Ovary (tissue), 9 donors: ENCODE data around the gene MST1R. TPM values are rescaled to one million over a fixed set of nuclear protein-coding genes. Genes with fewer than 3 reads are reported as not detected.

Experiments used
- DNase-seq, 5 donors: peaks; one replicate each; pipeline ENCODE4 v3.0.0-alpha.2; 2019 to 2020
- H3K27ac ChIP-seq, 2 donors: fragments of 200-600 bp; one replicate each; pipeline versions ENCODE4 v1.5.1 to v1.8.0; 2019 to 2022
- H3K27me3 ChIP-seq: fragments of 200-600 bp; one replicate; pipeline ENCODE4 v1.8.0; 2022
- H3K36me3 ChIP-seq: fragments of 200-600 bp; sonication (generic); one replicate; pipeline ENCODE4 v1.5.1; 2019
- H3K4me1 ChIP-seq: one replicate; pipeline ENCODE4 v1.8.1; 2013; ENCODE audit warnings: mild to moderate bottlenecking, moderate library complexity; ENCODE audit not compliant: insufficient read depth
- H3K4me3 ChIP-seq: fragments of 200-600 bp; sonication (generic); one replicate; pipeline ENCODE4 v1.5.1; 2017
- H3K9me3 ChIP-seq, 2 donors: fragments of 200-600 bp in 1 of 2; sonication (generic) in 1 of 2; one replicate each; pipeline versions ENCODE4 v1.5.1 to v1.8.1; 2013 to 2019; ENCODE audit warnings: mild to moderate bottlenecking in 1 of 2, moderate library complexity in 1 of 2
- EP300 ChIP-seq: sonication (generic); formaldehyde crosslinking; IDR thresholded peaks from one replicate; pipeline ENCODE4 v1.6.1; 2017; ENCODE audit warnings: antibody characterized with exemption
- POLR2A ChIP-seq: fragments of 450-650 bp; IDR thresholded peaks from one replicate; pipeline ENCODE4 v1.6.1; 2017; ENCODE audit warnings: antibody characterized with exemption, mild to moderate bottlenecking, moderate library complexity
- WGBS, 3 donors: extraction: QIAGEN DNeasy Blood & Tissue Kit in 1 of 3; methylation state at CpG; one replicate each; pipeline versions ENCODE4 v1.1.5 to v1.1.7; 2013 to 2017; 5-methylcytosine and 5-hydroxymethylcytosine counted together
- intact Hi-C, 4 donors: fragments of 100-400 bp; cut with DNase I; formaldehyde crosslinking; loops; one replicate each; pipeline versions ENCODE4 v1.11.0 to v1.15.1; 2022 to 2023
- polyA plus RNA-seq, 2 donors: library from polyadenylated mRNA; stranded (reverse); fragments of 200-250 nt in 1 of 2; fragments of 350-450 nt in 1 of 2; fragmentation: Illumina TruSeq in 1 of 2; extraction: RNeasy Lipid Tissue Mini Kit (QIAGEN cat#74804) in 1 of 2; gene quantifications; one replicate each; pipeline ENCODE4 v1.2.3, GENCODE V29; 2013 to 2014
- total RNA-seq, 7 donors: library from RNA; depleted of rRNA in 2 of 7; stranded (reverse); fragments of >200 nt in 2 of 7; fragmentation: NEBNext Ultra II Directional in 3 of 7; extraction: Animal tissue kit (Norgen Biotek cat#: 25700) in 3 of 7; gene quantifications; one replicate each; pipeline versions ENCODE4 v1.1.0 to v1.2.4, GENCODE V29; 2016 to 2023
- TF ChIP-seq, protein P1 (sequence below), 3 donors: fragments of 450-650 bp in 2 of 3; fragments of 200-600 bp in 1 of 3; IDR thresholded peaks; one replicate each; pipeline versions ENCODE4 v1.5.1 to v1.8.0; 2016 to 2022; ENCODE audit warnings: antibody characterized with exemption in 3 of 3, mild to moderate bottlenecking in 1 of 3
- donor health status: DM: no; HTN: no; CAD: no; lungs with moderate emphysema.
- donor health status: DM: no; HTN: no; CAD: no.
- donor health status: Bipolar disorder and iron deficiency.
- donor health status: DM: yes; HTN: yes; CAD: no.
- donor health status: DM: no; HTN: no; CAD: no.
- donor health status: DM: yes; HTN: yes; CAD: no.

MST1R gene
- total and polyA plus RNA-seq, 9 donors, result 0.98 to 2.2 (median 1.4) TPM

- Histone ChIP-seq H3K36me3 (no peaks in the 10 kb centered on the region), H3K4me1 (no peaks in the 10 kb centered on the region), H3K9me3 (no peaks in the 10 kb centered on the region), H3K4me3 (no peak overlapping the region), H3K27ac (no peak overlapping the region), H3K27me3 (no peaks in the 10 kb centered on the region)
- 79 to 90% (median 80%) methylated on average over 1 of the region's 1 CpG for WGBS, 3 donors
- no peak for DNase-seq
- TF ChIP-seq POLR2A (no peak), EP300 (no peak)
- TF ChIP-seq, protein P1, sequence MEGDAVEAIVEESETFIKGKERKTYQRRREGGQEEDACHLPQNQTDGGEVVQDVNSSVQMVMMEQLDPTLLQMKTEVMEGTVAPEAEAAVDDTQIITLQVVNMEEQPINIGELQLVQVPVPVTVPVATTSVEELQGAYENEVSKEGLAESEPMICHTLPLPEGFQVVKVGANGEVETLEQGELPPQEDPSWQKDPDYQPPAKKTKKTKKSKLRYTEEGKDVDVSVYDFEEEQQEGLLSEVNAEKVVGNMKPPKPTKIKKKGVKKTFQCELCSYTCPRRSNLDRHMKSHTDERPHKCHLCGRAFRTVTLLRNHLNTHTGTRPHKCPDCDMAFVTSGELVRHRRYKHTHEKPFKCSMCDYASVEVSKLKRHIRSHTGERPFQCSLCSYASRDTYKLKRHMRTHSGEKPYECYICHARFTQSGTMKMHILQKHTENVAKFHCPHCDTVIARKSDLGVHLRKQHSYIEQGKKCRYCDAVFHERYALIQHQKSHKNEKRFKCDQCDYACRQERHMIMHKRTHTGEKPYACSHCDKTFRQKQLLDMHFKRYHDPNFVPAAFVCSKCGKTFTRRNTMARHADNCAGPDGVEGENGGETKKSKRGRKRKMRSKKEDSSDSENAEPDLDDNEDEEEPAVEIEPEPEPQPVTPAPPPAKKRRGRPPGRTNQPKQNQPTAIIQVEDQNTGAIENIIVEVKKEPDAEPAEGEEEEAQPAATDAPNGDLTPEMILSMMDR (IDR thresholded peaks at IDR 0.05), result no peak
- intact Hi-C loops, result loop anchor here in 1 of 4 donors (10.0 kb wide), 1 partner anchor 157 kb away; no protein-coding TSS in a partner anchor
These were observed 36.3 kb downstream of the MST1R start for GRCh38 chr3:49867400-49867799.

DNA sequence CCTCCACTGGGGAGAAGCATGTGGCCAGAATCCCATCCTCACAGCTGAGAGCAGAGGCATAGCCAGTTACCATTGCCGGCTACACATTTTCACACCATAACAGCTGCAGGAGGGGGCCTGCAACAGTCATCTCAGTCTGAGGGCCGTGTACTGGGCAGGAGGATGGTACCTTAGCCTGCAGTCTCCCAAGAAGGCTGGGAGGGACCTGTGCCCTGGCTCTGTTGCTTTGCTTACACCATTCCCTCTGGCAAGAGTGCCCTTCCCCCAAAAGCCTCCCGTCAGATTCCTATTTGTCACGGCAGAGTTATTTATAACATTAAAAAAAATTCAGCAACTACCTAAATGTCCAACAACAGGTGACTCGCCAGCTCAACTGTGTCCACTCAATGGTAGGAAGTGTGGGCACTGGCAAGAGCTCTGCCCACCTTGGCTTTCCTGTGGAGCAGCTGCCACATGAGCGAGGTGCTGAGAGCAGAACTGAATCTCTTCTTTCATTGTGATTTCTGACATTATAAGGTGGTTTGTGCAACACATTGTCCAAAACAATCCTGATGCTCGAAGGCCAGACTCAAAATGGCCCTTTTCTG is 38.4 kb downstream of the MST1R start:
- TF ChIP-seq, protein P1 (IDR thresholded peaks at IDR 0.05), result no peak
- TF ChIP-seq EP300 (no peak), POLR2A (no peak)
- WGBS, 3 donors, result 35 to 48% (median 45%) methylated on average over 6 to 7 of the region's 7 CpGs
- no peaks in the 10 kb centered on the region for H3K27me3 ChIP-seq

DNA sequence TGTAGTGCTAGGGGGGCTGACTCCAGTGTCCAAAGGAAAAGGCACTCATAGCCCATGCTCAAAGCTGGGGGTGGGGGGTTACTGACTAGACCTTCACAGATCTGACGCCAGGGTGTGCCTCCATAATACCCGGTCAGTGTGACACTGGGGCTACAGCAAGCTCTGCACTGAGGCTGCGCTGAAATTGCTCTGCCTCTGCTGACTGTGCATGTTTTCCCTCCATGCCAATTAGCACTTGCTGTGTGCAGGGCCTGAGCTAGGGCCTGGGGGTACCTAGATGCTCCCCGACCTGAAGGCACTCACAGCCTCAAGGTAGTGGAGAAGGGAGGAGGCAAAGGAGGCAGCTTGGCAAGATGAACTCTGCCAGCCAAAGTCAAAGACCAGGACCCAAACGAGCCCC is 39.2 kb downstream of the MST1R start:
- H3K9me3 ChIP-seq, result no peaks in the 10 kb centered on the region
- no peaks in the 10 kb centered on the region for H3K36me3 ChIP-seq
- no peaks in the 10 kb centered on the region for H3K27me3 ChIP-seq
- intact Hi-C loops, result loop anchor here in 1 of 4 donors (10.0 kb wide), 1 partner anchor 160 kb away; no protein-coding TSS in a partner anchor
- H3K4me3 ChIP-seq, result no peak overlapping the region
- TF ChIP-seq, protein P1 (IDR thresholded peaks at IDR 0.05), result no peak
- TF ChIP-seq EP300 (no peak), POLR2A (no peak)
- WGBS, 3 donors, result 56 to 60% (median 59%) methylated on average over 5 of the region's 5 CpGs
- no peak for DNase-seq
- no peaks in the 10 kb centered on the region for H3K4me1 ChIP-seq
- no peak overlapping the region for H3K27ac ChIP-seq

More for the DNA sequence above, 38.4 kb downstream of the MST1R start:
- no peak for DNase-seq
- Histone ChIP-seq H3K4me3 (no peak overlapping the region), H3K4me1 (no peaks in the 10 kb centered on the region), H3K9me3 (no peaks in the 10 kb centered on the region), H3K36me3 (no peaks in the 10 kb centered on the region), H3K27ac (no peak overlapping the region)
- intact Hi-C loops, result loop anchor here in 1 of 4 donors (10.0 kb wide), 1 partner anchor 160 kb away; no protein-coding TSS in a partner anchor

- no peaks in the 10 kb centered on the region for H3K9me3 ChIP-seq
- H3K27ac ChIP-seq, result no peak overlapping the region
- H3K27me3 ChIP-seq, result no peaks in the 10 kb centered on the region
- no peak for DNase-seq
- no peak for TF ChIP-seq POLR2A
- TF ChIP-seq, protein P1 (IDR thresholded peaks at IDR 0.05), result no peak
- TF ChIP-seq EP300, result no peak
- no peaks in the 10 kb centered on the region for H3K36me3 ChIP-seq
- WGBS, 3 donors, result 75 to 81% (median 78%) methylated on average over 12 of the region's 12 CpGs
- H3K4me3 ChIP-seq, result no peak overlapping the region
- peaks cover 6% of the 10 kb centered on the region for H3K4me1 ChIP-seq
- intact Hi-C loops, result loop anchor here in 1 of 4 donors (10.0 kb wide), 1 partner anchor 165 kb away; no protein-coding TSS in a partner anchor
These were observed 43.9 kb downstream of the MST1R start for GRCh38 chr3:49859576-49860305.
